Smooth muscle cell (in vitro differentiated cells): ENCODE results near the gene SLC8A2. TPM values are rescaled to one million over a fixed set of nuclear protein-coding genes. Genes with fewer than 3 reads are reported as not detected.

Experiments used
- DNase-seq: peaks from one replicate; lab custom pipeline; 2025; ENCODE audit not compliant: unreplicated experiment; lab: John Stamatoyannopoulos, UW
- H2AFZ ChIP-seq: fragments of 200-600 bp; sonication (generic); 2 replicates; pipeline ENCODE4 v1.6.0; 2016; ENCODE audit warnings: antibody characterized with exemption, low read depth, mild to moderate bottlenecking
- H3F3A ChIP-seq: fragments of 200-600 bp; sonication (generic); 2 replicates; pipeline ENCODE4 v1.6.0; 2017; ENCODE audit warnings: antibody characterized with exemption, low read depth
- H3K27ac ChIP-seq: fragments of 200-600 bp; sonication (generic); 2 replicates; pipeline ENCODE4 v1.5.1; 2016; ENCODE audit warnings: low read depth, mild to moderate bottlenecking
- H3K27me3 ChIP-seq: fragments of 200-600 bp; sonication (generic); 2 replicates; pipeline ENCODE4 v1.6.1; 2016; ENCODE audit warnings: low read depth, mild to moderate bottlenecking
- H3K36me3 ChIP-seq: fragments of 200-600 bp; sonication (generic); 2 replicates; pipeline ENCODE4 v1.5.1; 2016; ENCODE audit warnings: low read depth
- H3K4me1 ChIP-seq: fragments of 200-600 bp; sonication (generic); 2 replicates; pipeline ENCODE4 v1.5.1; 2016; ENCODE audit warnings: low read depth
- H3K4me2 ChIP-seq: fragments of 200-600 bp; sonication (generic); 2 replicates; pipeline ENCODE4 v1.6.0; 2016; ENCODE audit warnings: mild to moderate bottlenecking
- H3K4me3 ChIP-seq: fragments of 200-600 bp; sonication (generic); 2 replicates; pipeline ENCODE4 v1.5.1; 2016; ENCODE audit warnings: mild to moderate bottlenecking
- H3K79me2 ChIP-seq: fragments of 200-600 bp; sonication (generic); 2 replicates; pipeline ENCODE4 v1.6.0; 2016; ENCODE audit warnings: low read depth, mild to moderate bottlenecking
- H3K9ac ChIP-seq: fragments of 200-600 bp; sonication (generic); 2 replicates; pipeline ENCODE4 v1.6.0; 2016; ENCODE audit warnings: low read depth
- H3K9me3 ChIP-seq: fragments of 200-600 bp; sonication (generic); replicated peaks from 2 replicates; pipeline ENCODE4 v1.5.1; 2016; ENCODE audit warnings: low read depth
- H4K20me1 ChIP-seq: fragments of 200-600 bp; sonication (generic); 2 replicates; pipeline ENCODE4 v1.6.0; 2016; ENCODE audit warnings: low read depth
- WGBS: methylation state at CpG from one replicate; pipeline ENCODE4 v1.1.7; 2016; ENCODE audit warnings: low lambda C conversion rate; 5-methylcytosine and 5-hydroxymethylcytosine counted together
- polyA plus RNA-seq: library from polyadenylated mRNA; unstranded; fragments of >200 nt; fragmentation: Nextera tagmentation; extraction: Ambion mirVana; gene quantifications from 2 replicates; pipeline ENCODE4 v1.2.1, GENCODE V29; 2016
- total RNA-seq: library from RNA; depleted of rRNA; stranded (reverse); fragments of >200 nt; gene quantifications from 2 replicates; pipeline ENCODE4 v1.2.3, GENCODE V29; 2014
- TF ChIP-seq, protein P1 (sequence below): fragments of 200-600 bp; sonication (generic); IDR thresholded peaks from 2 replicates; pipeline ENCODE4 v1.5.1; 2017; ENCODE audit warnings: borderline replicate concordance, mild to moderate bottlenecking, antibody characterized with exemption; ENCODE audit not compliant: insufficient read depth, poor library complexity, severe bottlenecking

Gene SLC8A2
- total and polyA plus RNA-seq, 2 experiments from 2014 or later: 0.22 to 0.62 TPM

DNA sequence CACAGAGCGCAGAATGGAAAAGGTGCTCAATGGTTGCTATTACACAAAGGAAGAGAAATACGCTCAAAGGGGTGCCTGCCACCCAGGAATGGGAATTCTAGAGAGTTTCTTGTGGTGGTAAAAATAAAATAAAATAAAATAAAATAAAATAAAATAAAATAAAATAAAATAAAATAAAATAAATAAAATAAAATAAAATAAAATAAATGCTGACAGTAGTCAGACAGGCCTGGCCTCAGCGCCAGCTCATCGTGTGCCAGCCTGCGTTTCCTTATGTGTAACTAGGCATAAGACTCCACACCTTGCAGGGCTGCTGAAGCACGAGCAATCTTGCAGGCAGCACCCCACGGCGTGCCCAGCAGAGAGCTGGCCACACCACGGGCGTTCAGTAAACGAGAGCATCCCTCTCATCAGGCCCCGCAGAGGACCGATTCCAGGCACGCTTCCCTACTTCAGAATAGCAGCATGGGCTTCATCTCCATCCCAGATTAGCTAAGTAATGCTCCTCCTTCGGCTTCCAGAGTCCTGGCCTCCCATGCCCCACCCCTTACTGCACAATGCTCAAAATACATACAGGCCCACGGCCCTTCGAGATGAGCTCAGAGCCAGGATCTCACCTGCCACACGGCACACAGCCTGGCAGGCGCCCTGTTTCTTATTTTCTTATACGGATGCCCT, 37.6 kb upstream of the SLC8A2 start:
- 97% methylated on average over 20 of the region's 20 CpGs for WGBS
- no peak overlapping the region for H3K4me2 ChIP-seq
- no peaks in the 10 kb centered on the region for H3F3A ChIP-seq
- TF ChIP-seq, protein P1, sequence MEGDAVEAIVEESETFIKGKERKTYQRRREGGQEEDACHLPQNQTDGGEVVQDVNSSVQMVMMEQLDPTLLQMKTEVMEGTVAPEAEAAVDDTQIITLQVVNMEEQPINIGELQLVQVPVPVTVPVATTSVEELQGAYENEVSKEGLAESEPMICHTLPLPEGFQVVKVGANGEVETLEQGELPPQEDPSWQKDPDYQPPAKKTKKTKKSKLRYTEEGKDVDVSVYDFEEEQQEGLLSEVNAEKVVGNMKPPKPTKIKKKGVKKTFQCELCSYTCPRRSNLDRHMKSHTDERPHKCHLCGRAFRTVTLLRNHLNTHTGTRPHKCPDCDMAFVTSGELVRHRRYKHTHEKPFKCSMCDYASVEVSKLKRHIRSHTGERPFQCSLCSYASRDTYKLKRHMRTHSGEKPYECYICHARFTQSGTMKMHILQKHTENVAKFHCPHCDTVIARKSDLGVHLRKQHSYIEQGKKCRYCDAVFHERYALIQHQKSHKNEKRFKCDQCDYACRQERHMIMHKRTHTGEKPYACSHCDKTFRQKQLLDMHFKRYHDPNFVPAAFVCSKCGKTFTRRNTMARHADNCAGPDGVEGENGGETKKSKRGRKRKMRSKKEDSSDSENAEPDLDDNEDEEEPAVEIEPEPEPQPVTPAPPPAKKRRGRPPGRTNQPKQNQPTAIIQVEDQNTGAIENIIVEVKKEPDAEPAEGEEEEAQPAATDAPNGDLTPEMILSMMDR: no peak
- no peak overlapping the region for H3K9ac ChIP-seq
- no peaks in the 10 kb centered on the region for H3K36me3 ChIP-seq
- H3K4me1 ChIP-seq: peaks cover 6% of the 10 kb centered on the region
- peaks cover 89% of the 10 kb centered on the region for H4K20me1 ChIP-seq
- peaks cover 76% of the 10 kb centered on the region for H3K79me2 ChIP-seq
- H3K27me3 ChIP-seq: no peaks in the 10 kb centered on the region
- H2AFZ ChIP-seq: no peak overlapping the region
- H3K4me3 ChIP-seq: no peak overlapping the region
- H3K9me3 ChIP-seq: no peaks in the 10 kb centered on the region
- no peak overlapping the region for H3K27ac ChIP-seq
- no peak for DNase-seq

DNA sequence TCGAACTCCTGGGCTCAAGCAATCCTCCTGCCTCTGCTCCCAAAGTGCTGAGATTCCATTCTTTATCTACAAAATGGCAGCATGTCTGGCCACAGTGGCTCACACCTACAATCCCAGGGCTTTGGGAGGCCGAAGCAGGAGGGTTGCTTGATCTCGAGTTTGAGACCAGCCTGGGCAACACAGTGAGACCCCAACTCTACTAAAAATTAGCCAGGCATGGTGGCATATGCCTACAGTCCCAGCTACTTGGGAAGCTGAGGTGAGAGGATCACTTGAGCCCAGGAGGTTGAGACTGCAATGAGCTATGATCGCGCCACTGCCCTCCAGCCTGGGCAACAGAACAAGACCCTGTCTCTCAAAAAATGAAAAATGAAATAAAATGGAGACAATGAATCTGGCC, 37.0 kb upstream of the SLC8A2 start:
- DNase-seq: no peak
- Histone ChIP-seq H3K4me3 (no peak overlapping the region), H3K27ac (no peak overlapping the region), H3K36me3 (no peaks in the 10 kb centered on the region), H3K9ac (no peak overlapping the region), H3K27me3 (no peaks in the 10 kb centered on the region), H3K4me1 (peaks cover 6% of the 10 kb centered on the region), H4K20me1 (peaks cover 93% of the 10 kb centered on the region), H3K4me2 (no peak overlapping the region), H3K79me2 (peaks cover 70% of the 10 kb centered on the region), H2AFZ (no peak overlapping the region), H3K9me3 (no peaks in the 10 kb centered on the region), H3F3A (no peaks in the 10 kb centered on the region)
- TF ChIP-seq, protein P1: no peak
- 97% methylated on average over 5 of the region's 5 CpGs for WGBS

DNA sequence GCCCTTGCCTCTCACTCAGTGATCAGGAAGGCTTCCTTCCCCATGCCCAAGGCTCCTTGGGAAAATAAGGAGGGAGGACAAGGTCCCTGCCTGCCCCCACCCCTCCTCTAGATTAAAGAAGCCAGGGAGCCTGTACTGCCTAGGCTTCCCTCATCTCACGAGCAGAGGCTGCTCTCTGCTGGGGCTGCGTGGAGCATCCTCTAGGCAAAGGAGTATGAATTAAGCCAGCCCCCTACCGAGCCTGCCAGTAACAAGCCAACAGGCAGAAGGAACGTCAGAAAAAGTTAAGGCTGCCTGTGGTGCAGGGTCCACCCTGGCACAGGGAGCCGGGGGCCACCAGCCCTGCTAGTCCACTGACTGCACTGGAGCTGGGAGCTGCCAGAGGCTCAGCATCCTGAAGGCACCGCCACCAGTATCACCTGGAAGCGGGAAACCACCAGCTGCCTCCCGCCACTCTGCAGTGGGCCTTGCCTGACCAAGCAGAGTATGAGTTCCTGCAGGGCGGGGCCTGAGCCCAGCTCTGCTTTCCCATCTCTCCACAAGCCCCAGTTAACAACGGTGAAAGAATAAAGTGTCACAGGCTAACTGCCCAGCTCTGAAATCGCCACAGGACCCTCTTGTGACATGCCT, 36.3 kb upstream of the SLC8A2 start:
- H3K4me1 ChIP-seq: peaks cover 6% of the 10 kb centered on the region
- 84% methylated on average over 11 of the region's 11 CpGs for WGBS
- H3F3A ChIP-seq: no peaks in the 10 kb centered on the region
- H3K27ac ChIP-seq: no peak overlapping the region
- H4K20me1 ChIP-seq: peaks cover 95% of the 10 kb centered on the region
- H3K4me3 ChIP-seq: no peak overlapping the region
- no peak overlapping the region for H3K4me2 ChIP-seq
- TF ChIP-seq, protein P1: no peak
- no peak overlapping the region for H3K9ac ChIP-seq
- H3K27me3 ChIP-seq: no peaks in the 10 kb centered on the region
- H3K9me3 ChIP-seq: no peaks in the 10 kb centered on the region
- H2AFZ ChIP-seq: no peak overlapping the region
- no peaks in the 10 kb centered on the region for H3K36me3 ChIP-seq
- H3K79me2 ChIP-seq: peaks cover 64% of the 10 kb centered on the region
- no peak for DNase-seq
